Uterus (tissue), 2 donors: Measurements from ENCODE around the gene SPECC1.
"Not testable (repeated sequence)": the region's sequence is repeated elsewhere in the genome, so short reads cannot be mapped to it uniquely, and the experiment has no call there.

Experiments used
- POLR2A ChIP-seq, 2 donors: fragments of 450-650 bp; IDR thresholded peaks; one replicate each; pipeline ENCODE4 v1.6.1; 2016; ENCODE audit warnings: antibody characterized with exemption in 2 of 2, mild to moderate bottlenecking in 1 of 2, moderate library complexity in 1 of 2
- TF ChIP-seq, protein P1 (sequence below), 4 experiments: fragments of 200-600 bp in 2 of 4; fragments of 450-650 bp in 2 of 4; sonication (generic) in 2 of 4; IDR thresholded peaks; one replicate each; pipeline ENCODE4 v1.5.1; 2016 to 2019; ENCODE audit warnings: antibody characterized with exemption in 4 of 4, mild to moderate bottlenecking in 2 of 4, moderate library complexity in 1 of 4

- TF ChIP-seq POLR2A (IDR thresholded peaks at IDR 0.05) = not testable (repeated sequence)
- TF ChIP-seq, protein P1, sequence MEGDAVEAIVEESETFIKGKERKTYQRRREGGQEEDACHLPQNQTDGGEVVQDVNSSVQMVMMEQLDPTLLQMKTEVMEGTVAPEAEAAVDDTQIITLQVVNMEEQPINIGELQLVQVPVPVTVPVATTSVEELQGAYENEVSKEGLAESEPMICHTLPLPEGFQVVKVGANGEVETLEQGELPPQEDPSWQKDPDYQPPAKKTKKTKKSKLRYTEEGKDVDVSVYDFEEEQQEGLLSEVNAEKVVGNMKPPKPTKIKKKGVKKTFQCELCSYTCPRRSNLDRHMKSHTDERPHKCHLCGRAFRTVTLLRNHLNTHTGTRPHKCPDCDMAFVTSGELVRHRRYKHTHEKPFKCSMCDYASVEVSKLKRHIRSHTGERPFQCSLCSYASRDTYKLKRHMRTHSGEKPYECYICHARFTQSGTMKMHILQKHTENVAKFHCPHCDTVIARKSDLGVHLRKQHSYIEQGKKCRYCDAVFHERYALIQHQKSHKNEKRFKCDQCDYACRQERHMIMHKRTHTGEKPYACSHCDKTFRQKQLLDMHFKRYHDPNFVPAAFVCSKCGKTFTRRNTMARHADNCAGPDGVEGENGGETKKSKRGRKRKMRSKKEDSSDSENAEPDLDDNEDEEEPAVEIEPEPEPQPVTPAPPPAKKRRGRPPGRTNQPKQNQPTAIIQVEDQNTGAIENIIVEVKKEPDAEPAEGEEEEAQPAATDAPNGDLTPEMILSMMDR (IDR thresholded peaks at IDR 0.05) = peak; percentile 87 to 99 (median 93)
These were observed 311.5 kb downstream of the SPECC1 start for GRCh38 chr17:20320535-20321229.
